Measurements from ENCODE around the gene GABRR3. TPM values are rescaled to one million over a fixed set of nuclear protein-coding genes. Genes with fewer than 3 reads are reported as not detected.
"Not testable (repeated sequence)": the region's sequence is repeated elsewhere in the genome, so short reads cannot be mapped to it uniquely, and the experiment has no call there.

The GABRR3 gene
- total and polyA plus RNA-seq, 2 donors = 0.02 to 0.05 TPM

- H3K4me1 ChIP-seq (ENCODE audit: control insufficient read depth in 2 of 2, insufficient read depth in 2 of 2, low read length in 2 of 2) = no peaks in the 10 kb centered on the region
- no peak for DNase-seq (ENCODE audit: low read depth in 6 of 9, low spot score in 9 of 9)
- H3K27ac ChIP-seq (ENCODE audit: low read depth in 1 of 2, low read length in 1 of 2) = no peak overlapping the region
- H3K27me3 ChIP-seq (ENCODE audit: control insufficient read depth in 2 of 2, insufficient read depth in 1 of 2, low read length in 1 of 2) = no peaks in the 10 kb centered on the region
- no peaks in the 10 kb centered on the region for H3K36me3 ChIP-seq (ENCODE audit: control insufficient read depth in 2 of 2, insufficient read depth in 2 of 2, low read length in 1 of 2)
- H3K9me3 ChIP-seq (ENCODE audit: control insufficient read depth in 2 of 2, insufficient read depth in 1 of 2, low read length in 1 of 2) = no peaks in the 10 kb centered on the region
- H3K4me3 ChIP-seq (ENCODE audit: low read length in 2 of 2) = no peak overlapping the region
- WGBS = 87% methylated on average over 4 of the region's 4 CpGs
These were observed 21.5 kb downstream of the GABRR3 start for GRCh38 chr3:98013411-98014267.

- no peaks in the 10 kb centered on the region for H3K4me1 ChIP-seq (ENCODE audit: control insufficient read depth in 2 of 2, insufficient read depth in 2 of 2, low read length in 2 of 2)
- no peak overlapping the region for H3K4me3 ChIP-seq (ENCODE audit: low read length in 2 of 2)
- DNase-seq (ENCODE audit: low read depth in 6 of 9, low spot score in 9 of 9) = no peak
- no peaks in the 10 kb centered on the region for H3K27me3 ChIP-seq (ENCODE audit: control insufficient read depth in 2 of 2, insufficient read depth in 1 of 2, low read length in 1 of 2)
- H3K9me3 ChIP-seq (ENCODE audit: control insufficient read depth in 2 of 2, insufficient read depth in 1 of 2, low read length in 1 of 2) = no peaks in the 10 kb centered on the region
- no peaks in the 10 kb centered on the region for H3K36me3 ChIP-seq (ENCODE audit: control insufficient read depth in 2 of 2, insufficient read depth in 2 of 2, low read length in 1 of 2)
- no peak overlapping the region for H3K27ac ChIP-seq (ENCODE audit: low read depth in 1 of 2, low read length in 1 of 2)
- WGBS = 92% methylated on average over 2 of the region's 2 CpGs
These were observed 22.1 kb downstream of the GABRR3 start for GRCh38 chr3:98012979-98013378.

DNA sequence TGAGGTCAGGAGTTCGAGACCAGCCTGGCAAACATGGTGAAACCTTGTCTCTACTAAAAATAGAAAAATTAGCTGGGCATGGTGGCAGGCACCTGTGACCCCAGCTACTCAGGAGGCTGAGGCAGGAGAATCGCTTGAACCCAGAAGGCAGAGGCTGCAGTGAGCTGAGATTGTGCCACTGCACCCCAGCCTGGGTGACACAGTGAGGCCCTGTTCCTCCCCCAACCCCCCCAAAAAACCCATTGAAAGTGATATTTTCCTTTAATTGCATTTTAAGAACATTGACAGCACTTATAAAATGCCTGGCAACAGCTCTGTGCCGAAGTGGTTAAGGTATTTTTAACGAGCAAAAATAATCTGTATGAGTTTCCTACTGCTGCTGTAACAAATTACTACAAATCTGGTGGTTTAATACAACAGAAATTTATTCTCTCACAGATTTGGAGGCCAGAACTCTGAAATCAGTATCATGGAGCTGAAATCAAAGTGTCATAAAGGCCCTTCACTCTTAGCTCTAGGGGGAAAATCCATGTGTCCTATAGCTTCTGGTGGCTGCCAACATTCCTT lies 24.1 kb downstream of the GABRR3 start:
- H3K27me3 ChIP-seq (ENCODE audit: control insufficient read depth in 2 of 2, insufficient read depth in 1 of 2, low read length in 1 of 2); H3K36me3 ChIP-seq (ENCODE audit: control insufficient read depth in 2 of 2, insufficient read depth in 2 of 2, low read length in 1 of 2); DNase-seq (ENCODE audit: low read depth in 6 of 9, low spot score in 9 of 9); H3K27ac ChIP-seq (ENCODE audit: low read depth in 1 of 2, low read length in 1 of 2); H3K4me3 ChIP-seq (ENCODE audit: low read length in 2 of 2); H3K9me3 ChIP-seq (ENCODE audit: control insufficient read depth in 2 of 2, insufficient read depth in 1 of 2, low read length in 1 of 2): not testable (repeated sequence)
- H3K4me1 ChIP-seq (ENCODE audit: control insufficient read depth in 2 of 2, insufficient read depth in 2 of 2, low read length in 2 of 2) = peaks cover 0 to 12% of the 10 kb centered on the region in 2 donors
- 96% methylated on average over 4 of the region's 4 CpGs for WGBS

- H3K9me3 ChIP-seq (ENCODE audit: control insufficient read depth in 2 of 2, insufficient read depth in 1 of 2, low read length in 1 of 2) = no peaks in the 10 kb centered on the region
- no peak overlapping the region for H3K27ac ChIP-seq (ENCODE audit: low read depth in 1 of 2, low read length in 1 of 2)
- no peak overlapping the region for H3K4me3 ChIP-seq (ENCODE audit: low read length in 2 of 2)
- H3K36me3 ChIP-seq (ENCODE audit: control insufficient read depth in 2 of 2, insufficient read depth in 2 of 2, low read length in 1 of 2) = no peaks in the 10 kb centered on the region
- peaks cover 0 to 12% of the 10 kb centered on the region in 2 donors for H3K4me1 ChIP-seq (ENCODE audit: control insufficient read depth in 2 of 2, insufficient read depth in 2 of 2, low read length in 2 of 2)
- 97% methylated on average over 7 of the region's 7 CpGs for WGBS
- H3K27me3 ChIP-seq (ENCODE audit: control insufficient read depth in 2 of 2, insufficient read depth in 1 of 2, low read length in 1 of 2) = no peaks in the 10 kb centered on the region
- no peak for DNase-seq (ENCODE audit: low read depth in 6 of 9, low spot score in 9 of 9)
These were observed 24.8 kb downstream of the GABRR3 start for GRCh38 chr3:98010194-98010882.

GRCh38 chr3:98008855-98009254 lies 26.3 kb downstream of the GABRR3 start:
- DNase-seq (ENCODE audit: low read depth in 6 of 9, low spot score in 9 of 9) = no peak
- WGBS = 52% methylated on average over 2 of the region's 2 CpGs
- H3K9me3 ChIP-seq (ENCODE audit: control insufficient read depth in 2 of 2, insufficient read depth in 1 of 2, low read length in 1 of 2) = no peaks in the 10 kb centered on the region
- peaks cover 0 to 13% of the 10 kb centered on the region in 2 donors for H3K4me1 ChIP-seq (ENCODE audit: control insufficient read depth in 2 of 2, insufficient read depth in 2 of 2, low read length in 2 of 2)
- no peaks in the 10 kb centered on the region for H3K36me3 ChIP-seq (ENCODE audit: control insufficient read depth in 2 of 2, insufficient read depth in 2 of 2, low read length in 1 of 2)
- H3K4me3 ChIP-seq (ENCODE audit: low read length in 2 of 2) = no peak overlapping the region
- no peaks in the 10 kb centered on the region for H3K27me3 ChIP-seq (ENCODE audit: control insufficient read depth in 2 of 2, insufficient read depth in 1 of 2, low read length in 1 of 2)
- H3K27ac ChIP-seq (ENCODE audit: low read depth in 1 of 2, low read length in 1 of 2) = no peak overlapping the region

GRCh38 chr3:98005438-98005837 lies 29.7 kb downstream of the GABRR3 start:
- Histone ChIP-seq H3K4me3 (ENCODE audit: low read length in 2 of 2) (no peak overlapping the region), H3K36me3 (ENCODE audit: control insufficient read depth in 2 of 2, insufficient read depth in 2 of 2, low read length in 1 of 2) (no peaks in the 10 kb centered on the region), H3K4me1 (ENCODE audit: control insufficient read depth in 2 of 2, insufficient read depth in 2 of 2, low read length in 2 of 2) (peaks cover 0 to 20% of the 10 kb centered on the region in 2 donors), H3K9me3 (ENCODE audit: control insufficient read depth in 2 of 2, insufficient read depth in 1 of 2, low read length in 1 of 2) (no peaks in the 10 kb centered on the region), H3K27ac (ENCODE audit: low read depth in 1 of 2, low read length in 1 of 2) (no peak overlapping the region), H3K27me3 (ENCODE audit: control insufficient read depth in 2 of 2, insufficient read depth in 1 of 2, low read length in 1 of 2) (no peaks in the 10 kb centered on the region)
- WGBS = 82% methylated on average over 2 of the region's 2 CpGs
- no peak for DNase-seq (ENCODE audit: low read depth in 6 of 9, low spot score in 9 of 9)

GRCh38 chr3:98004721-98005120 lies 30.4 kb downstream of the GABRR3 start:
- DNase-seq (ENCODE audit: low read depth in 6 of 9, low spot score in 9 of 9) = no peak
- Histone ChIP-seq H3K4me1 (ENCODE audit: control insufficient read depth in 2 of 2, insufficient read depth in 2 of 2, low read length in 2 of 2) (peaks cover 0 to 20% of the 10 kb centered on the region in 2 donors), H3K27me3 (ENCODE audit: control insufficient read depth in 2 of 2, insufficient read depth in 1 of 2, low read length in 1 of 2) (no peaks in the 10 kb centered on the region), H3K36me3 (ENCODE audit: control insufficient read depth in 2 of 2, insufficient read depth in 2 of 2, low read length in 1 of 2) (no peaks in the 10 kb centered on the region), H3K4me3 (ENCODE audit: low read length in 2 of 2) (no peak overlapping the region), H3K9me3 (ENCODE audit: control insufficient read depth in 2 of 2, insufficient read depth in 1 of 2, low read length in 1 of 2) (no peaks in the 10 kb centered on the region), H3K27ac (ENCODE audit: low read depth in 1 of 2, low read length in 1 of 2) (no peak overlapping the region)
- WGBS = 70% methylated on average over 3 of the region's 3 CpGs

GRCh38 chr3:98003306-98003969 lies 31.7 kb downstream of the GABRR3 start:
- no peaks in the 10 kb centered on the region for H3K36me3 ChIP-seq (ENCODE audit: control insufficient read depth in 2 of 2, insufficient read depth in 2 of 2, low read length in 1 of 2)
- H3K27ac ChIP-seq (ENCODE audit: low read depth in 1 of 2, low read length in 1 of 2) = no peak overlapping the region
- H3K4me1 ChIP-seq (ENCODE audit: control insufficient read depth in 2 of 2, insufficient read depth in 2 of 2, low read length in 2 of 2) = peaks cover 0 to 20% of the 10 kb centered on the region in 2 donors
- DNase-seq (ENCODE audit: low read depth in 6 of 9, low spot score in 9 of 9) = peak in 2 of 9 donors; percentile 9 to 11
- no peaks in the 10 kb centered on the region for H3K9me3 ChIP-seq (ENCODE audit: control insufficient read depth in 2 of 2, insufficient read depth in 1 of 2, low read length in 1 of 2)
- H3K4me3 ChIP-seq (ENCODE audit: low read length in 2 of 2) = no peak overlapping the region
- no peaks in the 10 kb centered on the region for H3K27me3 ChIP-seq (ENCODE audit: control insufficient read depth in 2 of 2, insufficient read depth in 1 of 2, low read length in 1 of 2)
- 32% methylated on average over 2 of the region's 2 CpGs for WGBS
